SU-DHL-6 (cell line): ENCODE measurements around the gene AKTIP.
"Not testable (repeated sequence)": the region's sequence is repeated elsewhere in the genome, so short reads cannot be mapped to it uniquely, and the experiment has no call there.

Experiments used
- EZH2phosphoT487 ChIP-seq: fragments of 200-600 bp; sonication (generic), shearing (Covaris generic); conservative IDR thresholded peaks from 2 replicates; pipeline ENCODE4 v1.6.1; 2018; ENCODE audit warnings: mild to moderate bottlenecking, antibody characterized with exemption, low read length, moderate library complexity, mixed read lengths
- TF ChIP-seq, protein P1 (sequence below): fragments of 200-600 bp; sonication (generic); IDR thresholded peaks from one replicate; pipeline ENCODE4 v1.5.1; 2017; ENCODE audit warnings: antibody characterized with exemption, mild to moderate bottlenecking, low read length, moderate library complexity; ENCODE audit not compliant: insufficient read depth, poor library complexity, severe bottlenecking

DNA sequence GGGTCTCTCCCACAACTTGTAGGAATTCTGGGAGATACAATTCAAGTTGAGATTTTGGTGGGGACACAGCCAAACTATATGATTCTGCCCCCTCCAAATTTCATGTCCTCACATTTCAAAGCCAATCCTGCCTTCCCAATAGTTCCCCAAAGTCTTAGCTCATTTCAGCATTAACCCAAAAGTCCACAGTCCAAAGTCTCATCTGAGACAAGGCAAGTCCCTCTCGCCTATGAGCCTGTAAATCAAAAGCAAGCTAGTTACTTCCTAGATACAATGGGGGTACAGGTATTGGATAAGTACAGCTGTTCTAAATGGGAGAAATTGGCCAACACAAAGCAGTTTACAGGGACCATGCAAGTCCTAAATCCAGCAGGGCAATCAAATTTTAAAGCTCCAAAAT lies 9.8 kb upstream of the AKTIP start:
- TF ChIP-seq, protein P1, sequence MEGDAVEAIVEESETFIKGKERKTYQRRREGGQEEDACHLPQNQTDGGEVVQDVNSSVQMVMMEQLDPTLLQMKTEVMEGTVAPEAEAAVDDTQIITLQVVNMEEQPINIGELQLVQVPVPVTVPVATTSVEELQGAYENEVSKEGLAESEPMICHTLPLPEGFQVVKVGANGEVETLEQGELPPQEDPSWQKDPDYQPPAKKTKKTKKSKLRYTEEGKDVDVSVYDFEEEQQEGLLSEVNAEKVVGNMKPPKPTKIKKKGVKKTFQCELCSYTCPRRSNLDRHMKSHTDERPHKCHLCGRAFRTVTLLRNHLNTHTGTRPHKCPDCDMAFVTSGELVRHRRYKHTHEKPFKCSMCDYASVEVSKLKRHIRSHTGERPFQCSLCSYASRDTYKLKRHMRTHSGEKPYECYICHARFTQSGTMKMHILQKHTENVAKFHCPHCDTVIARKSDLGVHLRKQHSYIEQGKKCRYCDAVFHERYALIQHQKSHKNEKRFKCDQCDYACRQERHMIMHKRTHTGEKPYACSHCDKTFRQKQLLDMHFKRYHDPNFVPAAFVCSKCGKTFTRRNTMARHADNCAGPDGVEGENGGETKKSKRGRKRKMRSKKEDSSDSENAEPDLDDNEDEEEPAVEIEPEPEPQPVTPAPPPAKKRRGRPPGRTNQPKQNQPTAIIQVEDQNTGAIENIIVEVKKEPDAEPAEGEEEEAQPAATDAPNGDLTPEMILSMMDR: not testable (repeated sequence)
- TF ChIP-seq EZH2phosphoT487: not testable (repeated sequence)
